Memory B cell (primary cell): ENCODE results near the gene RAB9B.

Experiments used
- ATAC-seq: fragments of 150-1000 bp; cut with Tn5 transposase; 2 replicates; pipeline ENCODE4 v1.10.0; 2021; ENCODE audit warnings: low read depth, mild to moderate bottlenecking, moderate library complexity
- DNase-seq, 2 donors: peaks; one replicate each; pipeline ENCODE4 v3.0.0; 2022; ENCODE audit warnings: low spot score in 2 of 2
- H3K27ac Mint-ChIP-seq: one replicate; pipeline ENCODE4 v1.8.0; 2022; ENCODE audit warnings: mild to moderate bottlenecking, moderate library complexity, mixed read lengths
- H3K27me3 Mint-ChIP-seq: one replicate; pipeline ENCODE4 v1.8.0; 2022; ENCODE audit warnings: mixed read lengths
- H3K36me3 Mint-ChIP-seq: one replicate; pipeline ENCODE4 v1.8.0; 2022; ENCODE audit warnings: mild to moderate bottlenecking, mixed read lengths
- H3K4me1 Mint-ChIP-seq: one replicate; pipeline ENCODE4 v1.8.0; 2022; ENCODE audit warnings: mixed read lengths
- H3K4me3 Mint-ChIP-seq: one replicate; pipeline ENCODE4 v1.8.0; 2022; ENCODE audit warnings: mild to moderate bottlenecking, moderate library complexity, mixed read lengths
- H3K9me3 Mint-ChIP-seq: one replicate; pipeline ENCODE4 v1.8.0; 2022; ENCODE audit warnings: mixed read lengths

Gene RAB9B, protein sequence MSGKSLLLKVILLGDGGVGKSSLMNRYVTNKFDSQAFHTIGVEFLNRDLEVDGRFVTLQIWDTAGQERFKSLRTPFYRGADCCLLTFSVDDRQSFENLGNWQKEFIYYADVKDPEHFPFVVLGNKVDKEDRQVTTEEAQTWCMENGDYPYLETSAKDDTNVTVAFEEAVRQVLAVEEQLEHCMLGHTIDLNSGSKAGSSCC

DNA sequence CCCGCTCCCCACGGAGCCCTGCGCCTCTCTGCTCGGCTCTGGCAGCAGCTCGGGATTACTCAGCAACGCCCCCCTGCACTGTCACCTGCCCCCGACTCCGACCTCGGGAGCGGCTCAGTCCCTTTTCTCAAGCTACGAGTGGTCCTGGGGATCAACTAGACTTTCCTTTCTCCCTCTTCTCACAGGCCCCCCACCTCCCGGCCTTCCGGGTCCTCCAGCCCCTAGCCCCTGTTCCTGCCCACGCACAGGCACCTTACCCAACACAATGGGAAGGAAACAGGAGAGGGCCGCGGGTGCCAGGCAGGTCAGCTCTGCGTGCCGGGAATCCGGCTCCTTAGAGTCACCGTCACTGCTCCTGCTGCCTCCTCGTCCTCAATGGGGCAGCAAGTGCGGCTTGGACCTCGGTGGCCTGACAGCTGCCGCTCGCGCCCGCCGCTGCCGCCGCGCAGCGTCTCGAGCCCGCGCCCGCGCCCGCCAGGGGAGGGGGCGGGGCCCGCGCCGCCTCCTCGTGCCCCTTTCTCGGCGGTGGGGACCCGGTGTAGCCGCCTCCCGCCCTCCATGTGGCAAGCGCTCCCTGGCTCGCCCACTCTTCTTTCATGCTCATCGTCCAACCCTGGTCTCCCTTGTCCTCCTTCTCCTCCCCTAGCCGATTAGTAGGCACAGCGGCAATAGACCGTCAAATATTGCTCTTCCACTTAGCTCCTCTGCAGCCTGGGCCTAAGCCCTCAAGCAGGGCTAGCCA lies at the start of gene RAB9B:
Gene RAB9B (minus strand): TSS at position 455 of the 742 bp plus-strand sequence. CDS start 6,473 bp downstream, outside the sequence.
- H3K4me1 Mint-ChIP-seq, result peaks cover 4% of the 10 kb centered on the region
- ATAC-seq, result peak; percentile 92
- peak within 1 kb of the TSS; percentile 54 for H3K27ac Mint-ChIP-seq
- peak within 1 kb of the TSS; percentile 91 for H3K4me3 Mint-ChIP-seq
- DNase-seq, result peak; percentile 46 to 52
- H3K27me3 Mint-ChIP-seq, result peaks cover 7% of the 10 kb centered on the region
- H3K9me3 Mint-ChIP-seq, result no peaks in the 10 kb centered on the region
- peaks cover 1% of the 10 kb centered on the region for H3K36me3 Mint-ChIP-seq

- no peaks in the 10 kb centered on the region for H3K27me3 Mint-ChIP-seq
- H3K9me3 Mint-ChIP-seq, result no peaks in the 10 kb centered on the region
- no peaks in the 10 kb centered on the region for H3K4me1 Mint-ChIP-seq
- DNase-seq, result no peak
- no peak overlapping the region for H3K27ac Mint-ChIP-seq
- ATAC-seq, result no peak
- no peak overlapping the region for H3K4me3 Mint-ChIP-seq
- H3K36me3 Mint-ChIP-seq, result peaks cover 1% of the 10 kb centered on the region
Observed at GRCh38 chrX:103879339-103879738, 47.3 kb upstream of the RAB9B start.

- no peaks in the 10 kb centered on the region for H3K9me3 Mint-ChIP-seq
- H3K4me3 Mint-ChIP-seq, result no peak overlapping the region
- no peaks in the 10 kb centered on the region for H3K27me3 Mint-ChIP-seq
- no peak for DNase-seq
- H3K36me3 Mint-ChIP-seq, result peaks cover 1% of the 10 kb centered on the region
- no peak for ATAC-seq
- H3K4me1 Mint-ChIP-seq, result no peaks in the 10 kb centered on the region
- H3K27ac Mint-ChIP-seq, result no peak overlapping the region
Observed at GRCh38 chrX:103878466-103879122, 46.5 kb upstream of the RAB9B start.

DNA sequence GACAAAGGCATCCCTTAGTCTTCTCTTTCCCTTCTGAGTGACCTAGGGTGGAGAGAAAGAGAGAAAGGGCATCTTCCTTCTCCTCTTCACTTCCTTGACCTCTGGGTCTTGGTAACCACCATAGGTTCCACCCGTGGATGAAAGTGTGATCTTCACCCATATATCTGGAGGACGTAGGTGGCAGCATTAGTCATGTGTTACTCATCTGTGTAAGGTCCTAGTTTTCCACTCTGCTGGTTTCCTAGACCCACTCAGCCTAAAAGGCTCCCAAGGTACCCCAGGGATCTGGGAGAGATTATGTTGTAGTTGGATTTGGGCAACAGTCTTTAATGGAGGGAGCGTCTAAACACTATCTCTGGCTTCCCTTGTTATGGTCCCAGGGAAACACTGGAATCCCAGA lies 45.5 kb upstream of the RAB9B start:
- ATAC-seq (no peak), DNase-seq (no peak)
- no peaks in the 10 kb centered on the region for H3K27me3 Mint-ChIP-seq
- H3K36me3 Mint-ChIP-seq, result peaks cover 1% of the 10 kb centered on the region
- no peak overlapping the region for H3K4me3 Mint-ChIP-seq
- no peaks in the 10 kb centered on the region for H3K4me1 Mint-ChIP-seq
- no peak overlapping the region for H3K27ac Mint-ChIP-seq
- no peaks in the 10 kb centered on the region for H3K9me3 Mint-ChIP-seq

- no peaks in the 10 kb centered on the region for H3K36me3 Mint-ChIP-seq
- no peaks in the 10 kb centered on the region for H3K4me1 Mint-ChIP-seq
- H3K4me3 Mint-ChIP-seq, result no peak overlapping the region
- H3K27me3 Mint-ChIP-seq, result no peaks in the 10 kb centered on the region
- ATAC-seq (no peak), DNase-seq (no peak)
- no peaks in the 10 kb centered on the region for H3K9me3 Mint-ChIP-seq
- no peak overlapping the region for H3K27ac Mint-ChIP-seq
Observed at GRCh38 chrX:103864886-103865534, 33.0 kb upstream of the RAB9B start.

DNA sequence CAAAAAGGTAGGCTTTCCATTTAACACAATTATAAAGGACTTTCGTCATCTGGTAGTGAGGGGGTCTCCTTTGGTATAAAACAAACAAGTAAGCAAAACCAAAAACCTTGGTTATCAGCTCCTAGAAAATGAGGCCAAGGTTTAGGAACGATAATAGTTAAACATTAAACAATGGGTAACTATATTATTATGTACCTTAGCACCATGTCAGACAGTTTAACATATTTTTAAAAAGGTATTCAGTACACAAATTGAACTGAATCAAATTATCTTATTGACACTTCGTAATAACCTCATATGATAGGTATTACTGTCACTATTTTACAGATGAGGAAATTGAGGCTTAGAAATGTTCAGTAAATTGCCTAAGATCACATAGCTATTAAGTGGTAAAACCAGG lies 32.1 kb upstream of the RAB9B start:
- no peaks in the 10 kb centered on the region for H3K4me1 Mint-ChIP-seq
- DNase-seq, result no peak
- H3K36me3 Mint-ChIP-seq, result no peaks in the 10 kb centered on the region
- H3K27ac Mint-ChIP-seq, result no peak overlapping the region
- H3K27me3 Mint-ChIP-seq, result no peaks in the 10 kb centered on the region
- no peaks in the 10 kb centered on the region for H3K9me3 Mint-ChIP-seq
- no peak for ATAC-seq
- no peak overlapping the region for H3K4me3 Mint-ChIP-seq

GRCh38 chrX:103861200-103861599 lies 29.1 kb upstream of the RAB9B start:
- DNase-seq, result no peak

DNA sequence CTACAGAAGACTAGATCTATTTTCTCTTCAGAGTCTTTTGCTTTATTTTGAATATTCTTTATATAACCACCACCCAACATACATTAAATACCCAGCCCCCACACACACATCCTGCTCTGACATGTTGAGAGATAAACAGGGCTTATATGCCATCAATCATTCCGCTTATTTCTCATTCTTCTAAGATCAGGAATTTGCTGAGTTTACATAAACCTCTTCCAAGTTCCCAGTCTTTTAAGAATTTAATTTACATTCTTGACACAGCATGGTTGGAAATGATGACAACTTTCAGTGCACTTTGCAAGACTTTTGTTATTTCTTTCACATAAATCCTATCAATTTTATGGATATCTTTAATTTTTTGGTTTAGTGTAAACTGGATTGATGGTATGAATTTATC lies 17.5 kb upstream of the RAB9B start:
- DNase-seq, result no peak
- no peaks in the 10 kb centered on the region for H3K4me1 Mint-ChIP-seq
- no peak overlapping the region for H3K27ac Mint-ChIP-seq

More at GRCh38 chrX:103861200-103861599, 29.1 kb upstream of the RAB9B start:
- Mint-ChIP-seq H3K4me1 (no peaks in the 10 kb centered on the region), H3K9me3 (no peaks in the 10 kb centered on the region), H3K27me3 (no peaks in the 10 kb centered on the region), H3K4me3 (no peak overlapping the region), H3K36me3 (no peaks in the 10 kb centered on the region), H3K27ac (no peak overlapping the region)
- ATAC-seq, result no peak

GRCh38 chrX:103847174-103847870 lies 15.3 kb upstream of the RAB9B start:
- no peaks in the 10 kb centered on the region for H3K9me3 Mint-ChIP-seq
- no peak overlapping the region for H3K27ac Mint-ChIP-seq
- no peaks in the 10 kb centered on the region for H3K4me1 Mint-ChIP-seq
- H3K27me3 Mint-ChIP-seq, result no peaks in the 10 kb centered on the region
- no peak overlapping the region for H3K4me3 Mint-ChIP-seq
- DNase-seq, result no peak
- no peak for ATAC-seq
- no peaks in the 10 kb centered on the region for H3K36me3 Mint-ChIP-seq

More for the DNA sequence above, 17.5 kb upstream of the RAB9B start:
- Mint-ChIP-seq H3K36me3 (no peaks in the 10 kb centered on the region), H3K27me3 (no peaks in the 10 kb centered on the region), H3K9me3 (no peaks in the 10 kb centered on the region), H3K4me3 (no peak overlapping the region)
- ATAC-seq, result no peak

DNA sequence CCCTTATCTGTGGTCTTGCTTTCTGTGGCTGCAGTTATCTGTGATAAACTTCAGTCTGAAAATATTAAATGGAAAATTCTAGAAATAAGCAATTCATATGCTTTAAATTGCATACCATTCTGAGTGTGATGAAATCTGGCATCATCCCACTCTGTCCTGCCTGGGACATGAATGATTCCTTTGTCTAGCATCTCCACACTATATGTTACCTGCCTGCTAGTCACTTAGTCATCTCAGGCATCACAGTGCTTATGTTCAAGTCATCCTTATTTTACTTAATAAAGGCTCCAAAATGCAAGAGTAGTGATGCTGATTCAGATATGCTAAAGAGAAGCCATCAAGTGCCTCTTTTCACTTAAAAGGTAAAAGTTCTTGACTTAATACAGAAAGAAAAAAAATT lies 14.3 kb upstream of the RAB9B start:
- H3K27me3 Mint-ChIP-seq, result no peaks in the 10 kb centered on the region
- H3K4me3 Mint-ChIP-seq, result no peak overlapping the region
- no peak for DNase-seq
- no peaks in the 10 kb centered on the region for H3K9me3 Mint-ChIP-seq
- no peak for ATAC-seq
- no peaks in the 10 kb centered on the region for H3K36me3 Mint-ChIP-seq
- H3K4me1 Mint-ChIP-seq, result no peaks in the 10 kb centered on the region
- H3K27ac Mint-ChIP-seq, result no peak overlapping the region

GRCh38 chrX:103845165-103845653 lies 13.2 kb upstream of the RAB9B start:
- H3K9me3 Mint-ChIP-seq, result no peaks in the 10 kb centered on the region
- peak; percentile 21 to 29 for DNase-seq
- H3K4me1 Mint-ChIP-seq, result no peaks in the 10 kb centered on the region
- ATAC-seq, result peak; percentile 39
- H3K4me3 Mint-ChIP-seq, result no peak overlapping the region
- no peaks in the 10 kb centered on the region for H3K27me3 Mint-ChIP-seq
- H3K27ac Mint-ChIP-seq, result no peak overlapping the region
- no peaks in the 10 kb centered on the region for H3K36me3 Mint-ChIP-seq

GRCh38 chrX:103839404-103839803 lies 7.3 kb upstream of the RAB9B start:
- DNase-seq, result no peak
- H3K9me3 Mint-ChIP-seq, result no peaks in the 10 kb centered on the region
- H3K27me3 Mint-ChIP-seq, result peaks cover under 1% of the 10 kb centered on the region
- H3K27ac Mint-ChIP-seq, result no peak overlapping the region
- no peak for ATAC-seq
- H3K4me1 Mint-ChIP-seq, result no peaks in the 10 kb centered on the region
- H3K36me3 Mint-ChIP-seq, result no peaks in the 10 kb centered on the region
- no peak overlapping the region for H3K4me3 Mint-ChIP-seq

- Mint-ChIP-seq H3K27ac (peak overlapping the region; percentile 47), H3K36me3 (peaks cover 1% of the 10 kb centered on the region), H3K4me3 (peak overlapping the region; percentile 91), H3K9me3 (no peaks in the 10 kb centered on the region), H3K27me3 (peaks cover 7% of the 10 kb centered on the region), H3K4me1 (peaks cover 4% of the 10 kb centered on the region)
- ATAC-seq, result no peak
- DNase-seq, result no peak
Observed at GRCh38 chrX:103831342-103831802, 685 bp downstream of the RAB9B start.
